Loucy (cell line): ENCODE data around the gene CELF5.
"Not testable (repeated sequence)": the region's sequence is repeated elsewhere in the genome, so short reads cannot be mapped to it uniquely, and the experiment has no call there.

ENCODE experiments used
- H2AFZ ChIP-seq: fragments of 200-600 bp; sonication (generic); 2 replicates; pipeline ENCODE4 v1.6.0; 2016; ENCODE audit warnings: antibody characterized with exemption, mild to moderate bottlenecking, low read length, moderate library complexity
- H3F3A ChIP-seq: fragments of 200-600 bp; 2 replicates; pipeline ENCODE4 v1.6.0; 2016; ENCODE audit warnings: antibody characterized with exemption, low read depth, mild to moderate bottlenecking
- H3K27me3 ChIP-seq: fragments of 200-600 bp; sonication (generic); 2 replicates; pipeline ENCODE4 v1.6.1; 2014; ENCODE audit warnings: low read length, mild to moderate bottlenecking; ENCODE audit not compliant: insufficient read depth, poor library complexity, severe bottlenecking
- H3K36me3 ChIP-seq: fragments of 200-600 bp; sonication (generic); 2 replicates; pipeline ENCODE4 v1.6.1; 2016; ENCODE audit warnings: low read length; ENCODE audit not compliant: insufficient read depth
- H3K4me1 ChIP-seq: fragments of 200-600 bp; sonication (generic); 2 replicates; pipeline ENCODE4 v1.5.1; 2014; ENCODE audit warnings: low read length, mild to moderate bottlenecking; ENCODE audit not compliant: insufficient read depth, poor library complexity, severe bottlenecking
- H3K4me2 ChIP-seq: fragments of 200-600 bp; sonication (generic); 2 replicates; pipeline ENCODE4 v1.6.0; 2014; ENCODE audit warnings: antibody characterized with exemption, low read length, low read depth, mild to moderate bottlenecking; ENCODE audit not compliant: poor library complexity, severe bottlenecking
- H3K4me3 ChIP-seq: fragments of 200-600 bp; sonication (generic); 2 replicates; pipeline ENCODE4 v1.5.1; 2014; ENCODE audit warnings: low read length, mild to moderate bottlenecking, mixed read lengths; ENCODE audit not compliant: poor library complexity, severe bottlenecking
- H3K79me2 ChIP-seq: fragments of 200-600 bp; sonication (generic); 2 replicates; pipeline ENCODE4 v1.6.1; 2014; ENCODE audit warnings: low read length; ENCODE audit not compliant: insufficient read depth
- H3K9ac ChIP-seq: fragments of 200-600 bp; sonication (generic); 2 replicates; pipeline ENCODE4 v1.6.0; 2014; ENCODE audit warnings: mild to moderate bottlenecking, low read depth, low read length, moderate library complexity; ENCODE audit not compliant: poor library complexity, severe bottlenecking
- H3K9me2 ChIP-seq: fragments of 200-600 bp; sonication (generic); replicated peaks from 2 replicates; pipeline ENCODE4 v1.6.1; 2016; ENCODE audit warnings: low read depth, low read length, mixed read lengths
- H3K9me3 ChIP-seq: fragments of 200-600 bp; sonication (generic); 2 replicates; pipeline ENCODE4 v1.6.1; 2014; ENCODE audit warnings: mild to moderate bottlenecking, antibody characterized with exemption, low read length, low read depth; ENCODE audit not compliant: insufficient read depth
- H4K20me1 ChIP-seq: fragments of 200-600 bp; sonication (generic); 2 replicates; pipeline ENCODE4 v1.6.0; 2014; ENCODE audit warnings: antibody characterized with exemption, low read length, mild to moderate bottlenecking; ENCODE audit not compliant: insufficient read depth, poor library complexity, severe bottlenecking
- EZH2phosphoT487 ChIP-seq: fragments of 200-600 bp; IDR thresholded peaks from 2 replicates; pipeline ENCODE4 v1.6.1; 2018; ENCODE audit warnings: antibody characterized with exemption, mild to moderate bottlenecking, moderate library complexity, borderline replicate concordance
- TF ChIP-seq, protein P1 (sequence below): fragments of 200-600 bp; sonication (generic); conservative IDR thresholded peaks from 2 replicates; pipeline ENCODE4 v1.5.1; 2014; ENCODE audit warnings: mild to moderate bottlenecking, antibody characterized with exemption, low read length

CELF5 gene

DNA sequence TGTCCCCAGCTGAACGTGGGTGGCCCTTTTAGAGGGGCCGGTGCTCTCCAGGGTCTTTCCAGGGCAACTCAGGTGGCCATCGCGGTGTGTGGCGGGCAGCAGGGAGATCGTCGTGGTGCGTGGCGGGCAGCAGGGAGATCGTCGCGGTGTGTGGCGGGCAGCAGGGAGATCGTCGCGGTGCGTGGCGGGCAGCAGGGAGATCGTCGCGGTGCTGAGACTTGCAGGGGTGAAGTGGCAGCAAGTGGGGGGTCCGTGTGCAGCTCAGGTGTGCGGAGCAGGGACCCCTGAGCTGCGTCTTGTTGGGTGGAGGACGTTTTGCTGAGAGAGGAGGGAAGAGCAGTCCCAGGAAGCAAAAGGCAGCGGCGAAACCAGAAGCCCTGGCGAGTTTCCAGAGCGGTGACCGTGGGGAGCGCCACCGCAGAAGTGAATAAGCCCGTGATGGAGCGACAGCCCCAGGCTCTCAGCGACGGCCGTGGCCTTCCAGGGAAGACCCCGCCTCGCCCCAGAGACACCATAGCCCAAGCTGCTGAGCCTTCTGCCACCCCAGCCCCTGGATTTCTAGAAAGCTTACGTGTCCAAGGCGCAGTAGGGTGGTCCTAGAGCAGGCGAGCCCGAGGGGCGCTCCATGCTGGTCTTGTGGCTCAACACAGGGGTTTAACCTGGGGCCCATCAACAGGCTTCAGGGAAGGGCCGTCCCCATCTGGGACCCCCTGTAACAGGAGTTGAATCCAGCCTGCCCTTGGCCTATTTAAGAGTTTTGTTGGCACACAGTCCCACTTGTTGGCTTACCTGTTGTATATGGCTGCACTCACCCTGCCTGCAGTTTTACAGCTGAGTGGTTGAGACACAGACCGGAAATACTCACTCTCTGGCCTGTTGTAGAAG is 33.3 kb upstream of the CELF5 start:
- Histone ChIP-seq H3K9me2 (no peaks in the 10 kb centered on the region), H3K4me3 (no peak overlapping the region), H4K20me1 (peaks cover 22% of the 10 kb centered on the region), H3K4me2 (no peak overlapping the region), H3K36me3 (no peaks in the 10 kb centered on the region; the same call in 1 of the 2 replicates), H3K79me2 (peaks cover 56% of the 10 kb centered on the region), H3K9me3 (no peaks in the 10 kb centered on the region), H3K27me3 (no peaks in the 10 kb centered on the region), H2AFZ (no peak overlapping the region), H3K4me1 (peaks cover 26% of the 10 kb centered on the region), H3K9ac (no peak overlapping the region), H3F3A (no peaks in the 10 kb centered on the region)
- no peak for TF ChIP-seq EZH2phosphoT487
- TF ChIP-seq, protein P1, sequence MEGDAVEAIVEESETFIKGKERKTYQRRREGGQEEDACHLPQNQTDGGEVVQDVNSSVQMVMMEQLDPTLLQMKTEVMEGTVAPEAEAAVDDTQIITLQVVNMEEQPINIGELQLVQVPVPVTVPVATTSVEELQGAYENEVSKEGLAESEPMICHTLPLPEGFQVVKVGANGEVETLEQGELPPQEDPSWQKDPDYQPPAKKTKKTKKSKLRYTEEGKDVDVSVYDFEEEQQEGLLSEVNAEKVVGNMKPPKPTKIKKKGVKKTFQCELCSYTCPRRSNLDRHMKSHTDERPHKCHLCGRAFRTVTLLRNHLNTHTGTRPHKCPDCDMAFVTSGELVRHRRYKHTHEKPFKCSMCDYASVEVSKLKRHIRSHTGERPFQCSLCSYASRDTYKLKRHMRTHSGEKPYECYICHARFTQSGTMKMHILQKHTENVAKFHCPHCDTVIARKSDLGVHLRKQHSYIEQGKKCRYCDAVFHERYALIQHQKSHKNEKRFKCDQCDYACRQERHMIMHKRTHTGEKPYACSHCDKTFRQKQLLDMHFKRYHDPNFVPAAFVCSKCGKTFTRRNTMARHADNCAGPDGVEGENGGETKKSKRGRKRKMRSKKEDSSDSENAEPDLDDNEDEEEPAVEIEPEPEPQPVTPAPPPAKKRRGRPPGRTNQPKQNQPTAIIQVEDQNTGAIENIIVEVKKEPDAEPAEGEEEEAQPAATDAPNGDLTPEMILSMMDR: no peak

DNA sequence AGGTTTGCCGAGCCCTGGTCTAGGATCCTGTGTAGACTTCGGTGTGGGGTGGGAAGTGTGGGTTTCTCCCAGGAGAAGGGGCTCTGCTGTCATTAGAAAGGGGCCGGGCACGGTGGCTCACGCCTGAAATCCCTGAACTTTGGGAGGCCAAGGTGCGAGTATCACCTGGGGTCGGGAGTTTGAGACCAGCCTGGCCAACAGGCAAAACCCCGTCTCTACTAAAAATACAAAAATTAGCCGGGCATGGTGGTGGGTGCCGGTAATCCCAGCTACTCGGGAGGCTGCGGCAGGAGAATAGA is 32.7 kb upstream of the CELF5 start:
- H3F3A ChIP-seq, H3K36me3 ChIP-seq, H3K9me2 ChIP-seq, H3K4me2 ChIP-seq, H3K9ac ChIP-seq, H3K27me3 ChIP-seq, H2AFZ ChIP-seq, H3K9me3 ChIP-seq, H3K4me3 ChIP-seq: not testable (repeated sequence)
- Histone ChIP-seq H3K4me1 (peaks cover 21% of the 10 kb centered on the region), H3K79me2 (peaks cover 50% of the 10 kb centered on the region), H4K20me1 (peaks cover 16% of the 10 kb centered on the region)

DNA sequence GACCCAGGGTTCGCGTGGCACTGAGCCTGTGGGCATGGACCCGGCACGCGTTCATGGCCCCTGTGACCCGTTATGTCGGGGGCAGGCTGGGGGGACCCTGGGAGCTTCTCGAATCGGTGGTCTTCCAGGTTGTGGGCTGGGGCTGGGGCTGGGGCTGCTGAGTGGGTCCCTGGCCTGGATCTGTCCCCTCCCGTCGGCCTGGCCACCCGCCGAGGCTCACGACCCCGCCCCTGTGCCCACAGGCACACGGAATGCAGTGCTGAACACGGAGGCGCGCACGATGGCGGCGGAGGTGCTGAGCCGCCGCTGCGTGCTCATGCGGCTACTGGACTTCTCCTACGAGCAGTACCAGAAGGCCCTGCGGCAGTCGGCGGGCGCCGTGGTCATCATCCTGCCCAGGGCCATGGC is 32.2 kb upstream of the CELF5 start:
- H3K9ac ChIP-seq: no peak overlapping the region
- no peaks in the 10 kb centered on the region for H3F3A ChIP-seq
- H3K9me3 ChIP-seq: no peaks in the 10 kb centered on the region
- H3K9me2 ChIP-seq: no peaks in the 10 kb centered on the region
- H3K4me1 ChIP-seq: peaks cover 16% of the 10 kb centered on the region
- no peak overlapping the region for H2AFZ ChIP-seq
- no peaks in the 10 kb centered on the region for H3K27me3 ChIP-seq
- H3K79me2 ChIP-seq: peaks cover 45% of the 10 kb centered on the region
- peaks cover 11% of the 10 kb centered on the region for H4K20me1 ChIP-seq
- no peak overlapping the region for H3K4me3 ChIP-seq
- H3K36me3 ChIP-seq: peaks cover 3% of the 10 kb centered on the region; the same call in 1 of the 2 replicates
- H3K4me2 ChIP-seq: no peak overlapping the region
- no peak for TF ChIP-seq EZH2phosphoT487
- TF ChIP-seq, protein P1: no peak

DNA sequence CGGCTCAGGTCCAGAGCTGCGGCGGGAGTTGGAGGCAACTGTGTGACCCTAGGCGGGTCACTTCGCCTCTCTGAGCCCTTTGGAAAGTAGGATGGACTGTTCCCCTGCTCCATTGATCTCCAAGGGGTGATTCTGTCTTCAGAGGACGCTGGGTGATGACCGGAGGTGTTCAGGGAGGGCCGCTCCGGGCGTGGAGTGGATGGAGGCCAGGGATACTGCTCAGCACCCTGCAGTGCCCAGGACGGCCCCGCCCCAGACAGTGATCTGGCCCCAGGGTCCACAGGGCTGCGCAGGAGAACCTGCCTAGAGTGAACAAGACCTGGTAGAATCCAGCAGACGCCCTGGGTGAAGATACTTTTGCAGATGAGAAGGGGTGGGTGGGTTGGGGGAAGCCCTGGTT is 31.8 kb upstream of the CELF5 start:
- H4K20me1 ChIP-seq: peaks cover 10% of the 10 kb centered on the region
- no peak overlapping the region for H3K4me3 ChIP-seq
- no peak overlapping the region for H2AFZ ChIP-seq
- no peak overlapping the region for H3K4me2 ChIP-seq
- TF ChIP-seq, protein P1: no peak
- TF ChIP-seq EZH2phosphoT487: no peak
- H3K9me2 ChIP-seq: no peaks in the 10 kb centered on the region
- peaks cover 41% of the 10 kb centered on the region for H3K79me2 ChIP-seq
- H3K9me3 ChIP-seq: no peaks in the 10 kb centered on the region
- H3K9ac ChIP-seq: no peak overlapping the region
- H3K36me3 ChIP-seq: peaks cover 3% of the 10 kb centered on the region; the same call in 1 of the 2 replicates
- no peaks in the 10 kb centered on the region for H3K27me3 ChIP-seq
- peaks cover 12% of the 10 kb centered on the region for H3K4me1 ChIP-seq
- H3F3A ChIP-seq: no peaks in the 10 kb centered on the region
